DND-41 (cell line): ENCODE measurements around the gene IPO11.

Source experiments
- EZH2 ChIP-seq: IDR thresholded peaks from 3 replicates; pipeline ENCODE4 v1.6.1; 2012; ENCODE audit warnings: borderline replicate concordance, low read depth, mild to moderate bottlenecking, moderate library complexity, low read length, inconsistent platforms; ENCODE audit not compliant: severe bottlenecking
- TF ChIP-seq, protein P1 (sequence below): IDR thresholded peaks from 2 replicates; pipeline ENCODE4 v1.5.1; 2012; ENCODE audit warnings: borderline replicate concordance, low read length, moderate library complexity, mild to moderate bottlenecking; ENCODE audit not compliant: poor library complexity, severe bottlenecking; ENCODE audit errors: extremely low read depth

DNA sequence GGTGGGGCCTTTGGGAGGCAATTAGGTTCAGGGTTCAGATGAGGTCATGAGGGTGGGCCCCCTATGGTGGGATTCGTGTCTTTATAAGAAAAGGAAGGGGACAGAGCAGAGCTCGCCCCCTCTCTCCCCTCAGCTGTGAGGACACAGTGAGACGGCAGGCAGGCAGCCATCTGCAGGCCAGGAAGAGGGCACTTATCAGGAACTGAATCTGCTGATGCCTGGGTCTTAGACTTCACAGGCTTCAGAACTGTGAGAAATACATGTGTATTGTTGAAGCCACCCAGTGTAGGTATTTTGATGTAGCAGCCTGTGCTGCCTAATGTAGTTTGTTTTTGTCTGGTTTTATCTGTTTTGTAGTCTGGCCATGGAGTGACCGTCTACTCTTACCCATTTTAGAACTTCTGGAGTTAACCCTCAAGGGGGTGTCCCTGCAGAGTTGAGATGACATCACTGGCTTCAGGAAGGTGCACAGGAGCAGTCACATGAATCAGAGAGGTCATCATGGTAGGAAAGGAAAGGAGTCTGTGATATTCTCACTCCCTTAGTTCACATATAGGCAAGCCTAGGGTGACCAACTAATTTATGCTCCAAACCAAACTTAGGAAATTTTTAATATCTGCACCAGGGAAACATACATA is 237.0 kb downstream of the IPO11 start:
- TF ChIP-seq, protein P1, sequence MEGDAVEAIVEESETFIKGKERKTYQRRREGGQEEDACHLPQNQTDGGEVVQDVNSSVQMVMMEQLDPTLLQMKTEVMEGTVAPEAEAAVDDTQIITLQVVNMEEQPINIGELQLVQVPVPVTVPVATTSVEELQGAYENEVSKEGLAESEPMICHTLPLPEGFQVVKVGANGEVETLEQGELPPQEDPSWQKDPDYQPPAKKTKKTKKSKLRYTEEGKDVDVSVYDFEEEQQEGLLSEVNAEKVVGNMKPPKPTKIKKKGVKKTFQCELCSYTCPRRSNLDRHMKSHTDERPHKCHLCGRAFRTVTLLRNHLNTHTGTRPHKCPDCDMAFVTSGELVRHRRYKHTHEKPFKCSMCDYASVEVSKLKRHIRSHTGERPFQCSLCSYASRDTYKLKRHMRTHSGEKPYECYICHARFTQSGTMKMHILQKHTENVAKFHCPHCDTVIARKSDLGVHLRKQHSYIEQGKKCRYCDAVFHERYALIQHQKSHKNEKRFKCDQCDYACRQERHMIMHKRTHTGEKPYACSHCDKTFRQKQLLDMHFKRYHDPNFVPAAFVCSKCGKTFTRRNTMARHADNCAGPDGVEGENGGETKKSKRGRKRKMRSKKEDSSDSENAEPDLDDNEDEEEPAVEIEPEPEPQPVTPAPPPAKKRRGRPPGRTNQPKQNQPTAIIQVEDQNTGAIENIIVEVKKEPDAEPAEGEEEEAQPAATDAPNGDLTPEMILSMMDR: peak; percentile 16
- no peak for TF ChIP-seq EZH2
